HepG2 (cell line): ENCODE measurements around the gene SEPHS1.

Source experiments
- AFF4 ChIP-seq: sonication (generic); formaldehyde crosslinking; IDR thresholded peaks from 2 replicates; pipeline ENCODE4 v1.4.0; 2020; ENCODE audit warnings: missing genetic modification reagents
- CTCF ChIP-seq: sonication (generic); formaldehyde crosslinking; IDR thresholded peaks from 2 replicates; pipeline ENCODE4 v1.5.0; 2020; ENCODE audit warnings: mild to moderate bottlenecking, missing genetic modification reagents, moderate library complexity
- IKZF5 ChIP-seq: IDR thresholded peaks from 2 replicates; pipeline ENCODE4 v1.6.1; 2018; ENCODE audit warnings: missing genetic modification reagents, mild to moderate bottlenecking, missing compliant biosample characterization
- MXI1 ChIP-seq: IDR thresholded peaks from 3 replicates; pipeline ENCODE4 v1.6.1; 2012; ENCODE audit warnings: low read depth, low read length, inconsistent platforms, borderline replicate concordance
- REST ChIP-seq, 2 experiments: IDR thresholded peaks; 2 replicates each; pipeline ENCODE4 v1.6.1; 2011 to 2012; ENCODE audit warnings: low read length in 2 of 2, borderline replicate concordance in 1 of 2, low read depth in 1 of 2, mild to moderate bottlenecking in 1 of 2, moderate library complexity in 1 of 2
- SAFB2 ChIP-seq: sonication (generic); formaldehyde crosslinking; IDR thresholded peaks from 2 replicates; pipeline ENCODE4 v1.5.1; 2020; ENCODE audit warnings: missing genetic modification reagents, low read depth, mild to moderate bottlenecking, borderline replicate concordance
- ZBTB20 ChIP-seq: sonication (generic); formaldehyde crosslinking; IDR thresholded peaks from 2 replicates; pipeline ENCODE4 v1.8.1; 2023; ENCODE audit warnings: missing genetic modification reagents, low read depth, mild to moderate bottlenecking, borderline replicate concordance
- ZMYM3 ChIP-seq: sonication (generic); formaldehyde crosslinking; IDR thresholded peaks from 2 replicates; pipeline ENCODE4 v1.5.1; 2020; ENCODE audit warnings: mild to moderate bottlenecking, missing genetic modification reagents
- ZNF296 ChIP-seq: sonication (generic); formaldehyde crosslinking; conservative IDR thresholded peaks from 2 replicates; pipeline ENCODE4 v1.5.0; 2020; ENCODE audit warnings: mild to moderate bottlenecking, missing genetic modification reagents
- ZNF556 ChIP-seq: sonication (generic); formaldehyde crosslinking; IDR thresholded peaks from 2 replicates; pipeline ENCODE4 v1.4.0; 2020; ENCODE audit warnings: mild to moderate bottlenecking, missing genetic modification reagents, borderline replicate concordance
- ZNF709 ChIP-seq: sonication (generic); formaldehyde crosslinking; IDR thresholded peaks from 2 replicates; pipeline ENCODE4 v1.5.0; 2020; ENCODE audit warnings: mild to moderate bottlenecking, missing genetic modification reagents
- TF ChIP-seq, protein P1 (sequence below): sonication (generic); formaldehyde crosslinking; IDR thresholded peaks from 2 replicates; pipeline ENCODE4 v1.4.0; 2020; ENCODE audit warnings: missing genetic modification reagents
- TF ChIP-seq, protein P2 (sequence below): sonication (generic); formaldehyde crosslinking; IDR thresholded peaks from 2 replicates; pipeline ENCODE4 v1.8.1; 2023; ENCODE audit warnings: missing genetic modification reagents, inconsistent platforms, borderline replicate concordance
- TF ChIP-seq, protein P3 (sequence below): sonication (generic); formaldehyde crosslinking; IDR thresholded peaks from 2 replicates; pipeline ENCODE4 v1.8.1; 2022; ENCODE audit warnings: low read depth, mild to moderate bottlenecking, missing genetic modification reagents

DNA sequence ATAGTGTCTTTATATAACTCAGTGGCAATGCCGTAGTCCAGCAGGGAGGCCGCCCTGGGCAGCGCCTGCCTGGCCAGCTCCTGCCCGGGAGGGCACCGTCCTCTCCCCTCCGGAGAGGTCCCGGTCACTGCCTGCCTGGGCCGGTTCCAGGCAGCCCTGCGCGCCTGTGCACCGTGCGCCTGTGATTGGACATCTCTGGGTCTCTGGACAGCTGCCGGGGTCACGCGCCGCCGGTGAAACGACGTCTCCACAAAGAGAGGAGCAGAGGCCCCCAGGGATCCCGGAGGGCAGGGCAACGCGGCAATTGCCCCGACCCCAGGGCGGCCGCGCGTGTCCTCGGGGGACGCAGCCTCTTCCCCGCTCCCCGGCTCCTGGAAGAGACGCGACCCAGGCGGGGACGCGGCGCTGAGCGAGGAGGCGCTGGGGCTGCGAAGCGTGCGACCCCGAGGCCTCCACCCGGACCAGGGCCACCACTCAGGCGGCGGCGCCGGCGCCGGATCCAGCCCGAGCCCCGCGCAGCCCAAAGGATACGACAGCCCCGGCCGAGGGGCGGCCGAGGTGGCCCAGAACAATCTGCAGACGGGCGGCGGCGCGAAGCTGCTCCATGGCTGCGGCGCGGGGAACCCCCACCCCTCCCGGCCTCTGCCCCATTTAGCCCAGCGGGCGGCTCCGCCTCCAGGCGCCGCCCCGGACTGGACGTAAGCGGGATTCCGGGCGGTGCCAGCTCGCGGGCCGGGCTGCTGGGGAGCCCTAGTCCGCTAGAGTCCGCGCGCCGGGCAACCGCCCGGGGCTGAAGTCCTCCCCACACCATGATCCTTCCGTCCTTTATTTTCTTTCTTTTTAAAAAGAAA lies 48.4 kb downstream of the SEPHS1 start, which contains the start of gene PHYH:
- TF ChIP-seq ZNF296 (CRISPR knock-in tag) (peak; percentile 89; the same call in 1 of the 2 replicates), ZBTB20 (CRISPR knock-in tag) (no peak), MXI1 (peak; percentile 39; the same call in 1 of the 3 replicates), ZNF709 (no peak; the same call in none of the 2 replicates), REST (IDR thresholded peaks at IDR 0.05; ENCODE audit: borderline replicate concordance in 1 of 2, low read depth in 1 of 2, low read length in 2 of 2) (peak in 1 of 2 experiments; percentile 61; a peak in 1 of 4 replicates), CTCF (CRISPR knock-in tag) (no peak), SAFB2 (CRISPR knock-in tag) (peak; percentile 29; the same call in 1 of the 2 replicates), AFF4 (CRISPR knock-in tag) (no peak), IKZF5 (CRISPR knock-in tag) (peak; percentile 69; the same call in 1 of the 2 replicates), ZMYM3 (CRISPR knock-in tag) (no peak), ZNF556 (CRISPR knock-in tag) (no peak)
- TF ChIP-seq, protein P1, sequence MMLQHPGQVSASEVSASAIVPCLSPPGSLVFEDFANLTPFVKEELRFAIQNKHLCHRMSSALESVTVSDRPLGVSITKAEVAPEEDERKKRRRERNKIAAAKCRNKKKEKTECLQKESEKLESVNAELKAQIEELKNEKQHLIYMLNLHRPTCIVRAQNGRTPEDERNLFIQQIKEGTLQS (CRISPR knock-in tag): 0 out of 2 replicates have a peak, but pooled peaks have one; percentile 13
- TF ChIP-seq, protein P2, sequence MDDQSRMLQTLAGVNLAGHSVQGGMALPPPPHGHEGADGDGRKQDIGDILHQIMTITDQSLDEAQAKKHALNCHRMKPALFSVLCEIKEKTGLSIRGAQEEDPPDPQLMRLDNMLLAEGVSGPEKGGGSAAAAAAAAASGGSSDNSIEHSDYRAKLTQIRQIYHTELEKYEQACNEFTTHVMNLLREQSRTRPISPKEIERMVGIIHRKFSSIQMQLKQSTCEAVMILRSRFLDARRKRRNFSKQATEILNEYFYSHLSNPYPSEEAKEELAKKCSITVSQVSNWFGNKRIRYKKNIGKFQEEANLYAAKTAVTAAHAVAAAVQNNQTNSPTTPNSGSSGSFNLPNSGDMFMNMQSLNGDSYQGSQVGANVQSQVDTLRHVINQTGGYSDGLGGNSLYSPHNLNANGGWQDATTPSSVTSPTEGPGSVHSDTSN: no peak
- TF ChIP-seq, protein P3, sequence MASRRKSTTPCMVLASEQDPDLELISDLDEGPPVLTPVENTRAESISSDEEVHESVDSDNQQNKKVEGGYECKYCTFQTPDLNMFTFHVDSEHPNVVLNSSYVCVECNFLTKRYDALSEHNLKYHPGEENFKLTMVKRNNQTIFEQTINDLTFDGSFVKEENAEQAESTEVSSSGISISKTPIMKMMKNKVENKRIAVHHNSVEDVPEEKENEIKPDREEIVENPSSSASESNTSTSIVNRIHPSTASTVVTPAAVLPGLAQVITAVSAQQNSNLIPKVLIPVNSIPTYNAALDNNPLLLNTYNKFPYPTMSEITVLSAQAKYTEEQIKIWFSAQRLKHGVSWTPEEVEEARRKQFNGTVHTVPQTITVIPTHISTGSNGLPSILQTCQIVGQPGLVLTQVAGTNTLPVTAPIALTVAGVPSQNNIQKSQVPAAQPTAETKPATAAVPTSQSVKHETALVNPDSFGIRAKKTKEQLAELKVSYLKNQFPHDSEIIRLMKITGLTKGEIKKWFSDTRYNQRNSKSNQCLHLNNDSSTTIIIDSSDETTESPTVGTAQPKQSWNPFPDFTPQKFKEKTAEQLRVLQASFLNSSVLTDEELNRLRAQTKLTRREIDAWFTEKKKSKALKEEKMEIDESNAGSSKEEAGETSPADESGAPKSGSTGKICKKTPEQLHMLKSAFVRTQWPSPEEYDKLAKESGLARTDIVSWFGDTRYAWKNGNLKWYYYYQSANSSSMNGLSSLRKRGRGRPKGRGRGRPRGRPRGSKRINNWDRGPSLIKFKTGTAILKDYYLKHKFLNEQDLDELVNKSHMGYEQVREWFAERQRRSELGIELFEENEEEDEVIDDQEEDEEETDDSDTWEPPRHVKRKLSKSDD (CRISPR knock-in tag): no peak
